ENCODE measurements around the gene VPS37C. TPM values are rescaled to one million over a fixed set of nuclear protein-coding genes. Genes with fewer than 3 reads are reported as not detected.
A peak's percentile ranks its signal among the peaks of the same experiment; 100 is the strongest.

VPS37C gene
- total and polyA plus RNA-seq, 9 of the 15 experiments (the other 6 are each of a cell fraction or from before 2014, with no cell fraction given): 0.62 to 29.8 (median 11.5) TPM

- TF ChIP-seq CREB3L1 (IDR thresholded peaks at IDR 0.05; ENCODE audit: borderline replicate concordance, low read depth) (peak; percentile 69; the same call in 1 of the 2 replicates), ARNT (IDR thresholded peaks at IDR 0.05) (0 out of 4 replicates have a peak, but pooled peaks of 1 of the 2 experiments have one; percentile 40), TCF7 (IDR thresholded peaks at IDR 0.05; ENCODE audit: borderline replicate concordance) (0 out of 2 replicates have a peak, but pooled peaks have one; percentile 28), MAFK (IDR thresholded peaks at IDR 0.05; ENCODE audit: low read length) (no peak), SUPT5H (IDR thresholded peaks at IDR 0.05) (0 out of 2 replicates have a peak, but pooled peaks have one; percentile 27), HCFC1 (IDR thresholded peaks at IDR 0.05; ENCODE audit: low read depth, low read length) (peak; percentile 68), ELK1 (CRISPR knock-in tag; IDR thresholded peaks at IDR 0.05) (no peak), BDP1 (IDR thresholded peaks at IDR 0.05; ENCODE audit: insufficient read depth, insufficient read length) (no peak), CREB1 (IDR thresholded peaks at IDR 0.05) (0 out of 2 replicates have a peak, but pooled peaks have one; percentile 46), CREB1 (CRISPR knock-in tag; IDR thresholded peaks at IDR 0.05) (no peak), GABPB1 (CRISPR knock-in tag; IDR thresholded peaks at IDR 0.05) (peak; percentile 49; the same call in 1 of the 2 replicates), MECOM (CRISPR knock-in tag; IDR thresholded peaks at IDR 0.05) (no peak), TCF3 (CRISPR knock-in tag; IDR thresholded peaks at IDR 0.05) (peak; percentile 39; the same call in 1 of the 2 replicates), ZNF589 (CRISPR knock-in tag; IDR thresholded peaks at IDR 0.05; ENCODE audit: low read depth) (no peak), SFPQ (IDR thresholded peaks at IDR 0.05; ENCODE audit: low read depth, low read length) (no peak), ZFP36 (IDR thresholded peaks at IDR 0.05; ENCODE audit: low read depth, low read length, partially characterized antibody) (peak; percentile 41), HLTF (IDR thresholded peaks at IDR 0.05) (0 out of 2 replicates have a peak, but pooled peaks have one; percentile 59), POLR2AphosphoS5 (IDR thresholded peaks at IDR 0.05; ENCODE audit: control insufficient read depth, insufficient read depth, low read depth, low read length) (peak; percentile 36; the same call in 1 of the 2 replicates), E2F8 (IDR thresholded peaks at IDR 0.05; ENCODE audit: low read depth, partially characterized antibody) (peak; percentile 41)
These were observed 31.3 kb downstream of the VPS37C start (continued) for GRCh38 chr11:61129639-61130523.
